OCI-LY7 (cell line): ENCODE results near the gene PEPD.

ENCODE experiments used
- CTCF ChIP-seq: fragments of 200-600 bp; sonication (generic); conservative IDR thresholded peaks from 2 replicates; pipeline ENCODE4 v1.5.1; 2014; ENCODE audit warnings: mild to moderate bottlenecking, antibody characterized with exemption, low read length, moderate library complexity, mixed read lengths
- EZH2phosphoT487 ChIP-seq: fragments of 200-600 bp; sonication (generic); IDR thresholded peaks from 2 replicates; pipeline ENCODE4 v1.6.1; 2018; ENCODE audit warnings: low read depth, borderline replicate concordance, mild to moderate bottlenecking, mixed run types, antibody characterized with exemption, low read length, moderate library complexity, mixed read lengths

GRCh38 chr19:33383720-33384292, 137.8 kb downstream of the PEPD start:
- TF ChIP-seq CTCF: no peak
- TF ChIP-seq EZH2phosphoT487: no peak
